Measurements from ENCODE around the gene KRTAP10-9.
"Not testable (repeated sequence)": the region's sequence is repeated elsewhere in the genome, so short reads cannot be mapped to it uniquely, and the experiment has no call there.

Gene KRTAP10-9

DNA sequence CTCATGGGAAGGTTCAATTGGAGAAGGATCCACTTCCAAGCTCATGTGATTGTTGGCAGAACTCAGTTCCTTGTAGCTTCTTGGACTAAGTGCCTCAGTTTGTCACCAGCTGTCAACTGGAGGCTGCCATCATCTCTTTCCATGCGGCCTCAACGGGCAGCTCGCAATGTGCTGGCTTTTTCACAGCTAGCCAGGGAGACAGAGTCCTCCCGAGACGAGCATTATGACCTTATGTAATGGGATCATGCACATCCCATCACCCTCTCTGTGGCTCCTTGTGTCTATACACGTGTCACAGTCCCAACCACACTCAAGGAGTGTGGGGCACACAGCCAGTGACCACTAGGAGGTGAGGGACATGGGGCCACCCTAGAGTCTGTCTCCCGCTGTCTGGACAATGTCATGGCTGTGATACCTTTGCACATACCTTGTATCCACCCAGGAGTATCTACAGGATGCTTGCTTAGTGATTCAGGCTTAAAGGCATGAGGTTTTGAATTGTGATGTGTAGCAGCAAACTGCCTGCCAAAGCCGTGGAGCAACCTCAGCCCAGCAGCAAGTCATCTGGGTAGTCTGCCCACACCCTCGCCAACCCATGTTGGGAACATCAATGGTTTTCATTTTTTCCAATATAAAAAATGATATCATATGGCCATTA is 30.7 kb upstream of the KRTAP10-9 start:
- DNase-seq = no peak

DNA sequence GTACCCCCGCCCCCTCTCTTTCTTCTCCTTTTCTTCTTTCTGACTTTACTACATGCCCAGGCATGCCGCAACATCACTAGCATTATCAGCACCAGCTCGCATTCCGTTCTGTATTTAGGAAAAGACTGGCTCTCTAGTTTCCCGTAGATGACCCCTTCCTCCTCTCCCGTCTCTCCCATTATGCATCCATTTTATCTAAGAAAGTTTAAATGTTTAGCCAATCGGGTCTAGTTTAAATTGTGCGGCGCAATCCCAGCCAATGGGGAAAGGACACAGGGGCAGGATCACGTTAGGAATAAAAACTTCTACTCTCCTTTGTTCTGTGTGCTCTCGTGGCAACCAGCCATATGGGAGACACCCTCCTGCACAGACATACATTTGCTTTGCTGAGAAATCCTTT is 28.8 kb upstream of the KRTAP10-9 start:
- no peak for DNase-seq

DNA sequence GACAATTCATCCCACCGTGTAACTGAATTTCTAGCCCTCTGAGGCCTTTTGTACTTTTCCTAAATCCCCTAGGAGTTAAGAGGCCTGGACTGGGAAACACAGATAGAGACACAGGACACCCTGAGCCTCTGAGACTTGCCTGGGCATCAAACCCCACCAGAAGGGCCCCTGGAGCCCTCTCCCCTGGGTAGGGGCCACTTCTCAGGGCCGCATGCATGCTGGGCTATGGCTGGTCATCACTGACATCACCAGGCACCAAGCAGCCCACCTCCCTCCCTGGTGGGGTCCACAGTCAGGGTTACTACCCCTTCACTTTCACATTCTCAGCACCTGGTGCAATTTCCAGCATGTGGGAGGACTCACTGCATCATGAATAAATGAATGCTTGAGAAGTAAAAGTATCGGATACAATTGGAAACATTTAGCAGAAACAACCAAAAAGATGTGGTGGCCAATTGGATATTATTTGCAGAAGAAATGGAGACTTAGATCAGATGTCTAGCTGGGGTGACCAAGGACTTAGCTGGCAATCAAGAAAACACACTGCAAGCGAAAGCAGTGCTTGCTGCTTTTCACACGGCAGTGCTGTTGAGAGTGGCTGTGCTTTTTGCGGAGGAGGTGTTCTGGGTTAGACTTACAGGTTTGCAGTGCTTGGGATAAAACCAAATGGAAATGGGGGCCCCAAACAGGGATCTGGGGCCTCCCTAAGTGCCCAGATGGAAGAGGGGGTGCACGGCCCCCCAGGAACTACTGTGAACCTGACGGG is 27.4 kb upstream of the KRTAP10-9 start:
- DNase-seq = no peak

DNA sequence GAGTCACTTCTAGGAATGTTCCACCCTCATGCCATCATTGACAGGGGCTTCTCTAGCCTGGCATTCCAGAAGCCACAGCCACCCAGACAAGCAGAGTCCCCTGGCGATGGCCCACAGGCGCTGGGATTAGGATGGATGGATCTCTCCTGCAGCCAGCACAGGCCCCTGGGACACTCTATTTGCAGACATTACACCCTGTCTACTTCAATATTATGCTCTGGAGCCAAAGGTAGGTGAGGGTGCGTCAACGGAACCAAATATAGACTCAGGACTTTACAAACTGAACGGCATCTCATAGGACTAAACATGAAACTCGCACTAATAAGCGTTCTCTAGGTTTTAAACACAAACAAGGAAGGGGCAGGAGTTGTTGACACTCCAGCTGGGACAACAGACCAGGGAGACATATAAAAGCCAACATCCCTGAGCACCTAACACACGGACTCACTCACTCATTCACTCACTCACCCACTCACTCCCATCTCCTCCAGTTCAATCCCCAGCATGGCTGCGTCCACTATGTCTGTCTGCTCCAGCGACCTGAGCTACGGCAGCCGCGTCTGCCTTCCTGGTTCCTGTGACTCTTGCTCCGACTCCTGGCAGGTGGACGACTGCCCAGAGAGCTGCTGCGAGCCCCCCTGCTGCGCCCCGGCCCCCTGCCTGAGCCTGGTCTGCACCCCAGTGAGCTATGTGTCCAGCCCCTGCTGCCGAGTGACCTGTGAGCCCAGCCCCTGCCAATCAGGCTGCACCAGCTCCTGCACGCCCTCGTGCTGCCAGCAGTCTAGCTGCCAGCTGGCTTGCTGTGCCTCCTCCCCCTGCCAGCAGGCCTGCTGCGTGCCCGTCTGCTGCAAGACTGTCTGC is 26.5 kb upstream of the KRTAP10-9 start, which contains the start of gene KRTAP10-7:
TSS of gene KRTAP10-7 (plus strand) at position 480 of the 861 bp plus-strand sequence. CDS start at position 505, 25 bp downstream.
- DNase-seq = not testable (repeated sequence)

GRCh38 chr21:44601091-44601490 is 25.8 kb upstream of the KRTAP10-9 start:
- not testable (repeated sequence) for DNase-seq

GRCh38 chr21:44601596-44602462 is 25.1 kb upstream of the KRTAP10-9 start:
- DNase-seq = no peak

- no peak for DNase-seq
Observed at GRCh38 chr21:44602463-44602850, 24.4 kb upstream of the KRTAP10-9 start.

GRCh38 chr21:44603109-44603875 is 23.6 kb upstream of the KRTAP10-9 start:
- DNase-seq = no peak

GRCh38 chr21:44603911-44604310 is 23.0 kb upstream of the KRTAP10-9 start:
- no peak for DNase-seq

DNA sequence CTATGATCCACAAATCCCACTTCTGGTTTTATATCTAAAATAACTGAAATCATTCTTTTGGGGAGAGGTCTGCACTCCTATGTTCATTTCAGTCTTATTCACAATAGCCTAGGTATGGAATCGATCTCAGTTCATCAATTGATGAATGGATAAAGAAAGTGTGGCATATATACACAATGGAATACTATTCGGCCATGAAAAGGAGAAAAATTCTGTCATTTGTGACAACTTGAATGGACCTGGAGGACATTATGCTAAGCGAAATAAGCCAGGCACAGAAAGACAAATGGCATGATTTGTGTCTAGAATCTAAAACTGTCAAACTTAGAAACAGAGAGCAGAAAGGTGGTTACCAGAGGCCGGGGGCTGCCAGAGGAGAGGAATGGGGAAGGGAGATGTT is 20.4 kb upstream of the KRTAP10-9 start:
- no peak for DNase-seq

DNA sequence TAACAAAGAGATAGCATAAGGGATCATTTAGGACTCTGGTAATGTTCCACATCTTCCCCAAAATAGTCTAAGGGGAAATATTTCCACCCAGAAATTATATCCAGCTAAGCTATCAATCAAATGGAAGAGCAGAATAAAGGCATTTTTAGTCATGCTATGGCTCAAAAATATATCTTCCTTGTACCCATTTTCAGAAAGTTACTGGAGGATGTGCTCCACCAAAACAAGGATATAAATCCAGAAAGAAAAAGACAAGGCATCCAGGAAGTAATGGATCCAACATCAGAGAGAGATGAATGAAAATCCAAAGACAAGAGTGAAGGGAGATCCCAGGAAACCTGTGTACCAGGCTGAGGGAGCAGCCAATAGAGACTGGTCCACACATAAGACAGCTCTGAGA is 17.7 kb upstream of the KRTAP10-9 start:
- DNase-seq = no peak

DNA sequence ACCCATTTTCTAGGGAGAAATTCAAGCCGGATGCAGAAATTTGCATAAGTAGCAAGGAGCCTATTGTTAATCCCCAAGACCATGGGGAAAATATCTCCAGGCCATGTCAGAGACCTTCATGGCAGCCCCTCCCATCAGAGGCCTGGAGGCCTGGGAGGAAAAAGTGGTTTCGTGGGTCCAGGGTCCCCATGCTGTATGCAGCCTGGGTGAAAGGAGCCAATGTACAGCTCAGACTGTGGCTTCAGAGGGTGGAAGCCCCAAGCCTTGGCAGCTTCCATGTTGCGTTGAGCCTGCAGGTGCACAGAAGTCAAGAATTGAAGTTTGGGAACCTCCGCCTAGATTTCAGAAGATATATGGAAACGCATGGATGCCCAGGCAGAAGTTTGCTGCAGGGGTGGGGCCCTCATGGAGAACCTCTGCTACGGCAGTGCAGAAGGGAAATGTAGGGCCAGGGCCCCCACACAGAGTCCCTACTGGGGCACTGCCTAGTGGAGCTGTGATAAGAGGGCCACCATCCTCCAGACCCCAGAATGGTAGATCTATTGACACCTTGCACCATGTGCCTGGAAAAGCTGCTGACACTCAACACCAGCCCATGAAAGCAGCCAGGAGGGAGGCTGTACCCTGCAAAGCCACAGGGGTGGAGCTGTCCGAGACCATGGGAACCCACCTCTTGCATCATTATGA is 16.6 kb upstream of the KRTAP10-9 start:
- DNase-seq = not testable (repeated sequence)

- DNase-seq = no peak
Observed at GRCh38 chr21:44611551-44611950, 15.3 kb upstream of the KRTAP10-9 start.

GRCh38 chr21:44612029-44612486 is 14.8 kb upstream of the KRTAP10-9 start, which contains the start of gene KRTAP10-8:
Gene KRTAP10-8, plus strand, starts transcription at chr21:44612079. Its CDS starts 22 bp downstream, at chr21:44612101.
- no peak for DNase-seq

DNA sequence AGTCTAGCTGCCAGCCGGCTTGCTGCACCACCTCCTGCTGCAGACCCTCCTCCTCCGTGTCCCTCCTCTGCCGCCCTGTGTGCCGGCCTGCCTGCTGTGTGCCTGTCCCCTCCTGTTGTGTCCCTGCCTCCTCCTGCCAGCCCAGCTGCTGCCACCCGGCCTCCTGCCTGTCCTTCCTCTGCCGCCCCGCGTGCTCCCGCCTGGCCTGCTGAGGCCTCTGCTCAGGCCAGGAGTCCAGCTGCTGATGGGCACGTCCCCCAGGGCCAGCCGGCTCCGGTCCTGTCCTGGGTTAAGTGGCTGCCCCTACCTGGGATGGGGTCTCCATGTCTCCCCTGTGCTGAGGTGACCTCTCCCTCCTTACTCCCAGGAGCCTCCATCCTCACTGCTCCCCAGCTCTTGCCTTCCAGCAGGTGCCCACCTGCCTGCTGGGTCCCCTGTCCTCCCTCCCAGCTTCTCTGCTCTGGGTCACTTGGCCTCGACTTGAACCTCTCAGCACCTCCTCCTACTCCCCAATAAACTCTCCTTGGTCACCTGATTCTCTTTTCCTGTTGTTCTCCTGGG is 14.1 kb upstream of the KRTAP10-9 start:
- DNase-seq = no peak

GRCh38 chr21:44613386-44614155 is 13.3 kb upstream of the KRTAP10-9 start:
- no peak for DNase-seq

GRCh38 chr21:44614161-44614631 is 12.7 kb upstream of the KRTAP10-9 start:
- DNase-seq = no peak

DNA sequence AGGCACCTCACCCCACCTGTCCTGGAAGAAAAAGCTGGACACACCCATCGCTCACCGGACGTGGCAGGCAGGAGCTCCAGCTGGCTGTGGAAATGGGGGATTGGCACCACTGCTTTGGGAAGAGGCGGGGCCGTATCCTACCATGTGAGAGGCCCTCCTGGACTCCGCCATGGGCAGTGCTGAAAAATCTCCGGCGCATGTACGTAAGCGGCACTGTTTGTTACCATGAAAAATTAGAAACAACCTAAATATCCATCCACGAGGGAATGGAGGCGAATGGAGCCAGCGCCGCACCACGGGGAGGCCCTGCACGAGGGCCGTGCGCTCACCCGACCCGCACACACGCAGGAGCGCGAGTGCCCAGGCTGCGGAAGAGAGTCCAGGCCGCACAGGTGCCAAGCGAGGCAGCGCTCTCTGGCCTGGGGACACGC is 11.9 kb upstream of the KRTAP10-9 start:
- no peak for DNase-seq

- no peak for DNase-seq
Observed at GRCh38 chr21:44615466-44615865, 11.4 kb upstream of the KRTAP10-9 start.

Data from NCI-H82 (cell line).